LoVo (cell line): Measurements from ENCODE around the gene TP53BP1.
A peak's percentile ranks its signal among the peaks of the same experiment; 100 is the strongest.

Experiments used
- DNase-seq: peaks from one replicate; pipeline ENCODE4 v3.0.0-alpha.2; 2016; ENCODE audit warnings: low spot score

TP53BP1 gene

DNA sequence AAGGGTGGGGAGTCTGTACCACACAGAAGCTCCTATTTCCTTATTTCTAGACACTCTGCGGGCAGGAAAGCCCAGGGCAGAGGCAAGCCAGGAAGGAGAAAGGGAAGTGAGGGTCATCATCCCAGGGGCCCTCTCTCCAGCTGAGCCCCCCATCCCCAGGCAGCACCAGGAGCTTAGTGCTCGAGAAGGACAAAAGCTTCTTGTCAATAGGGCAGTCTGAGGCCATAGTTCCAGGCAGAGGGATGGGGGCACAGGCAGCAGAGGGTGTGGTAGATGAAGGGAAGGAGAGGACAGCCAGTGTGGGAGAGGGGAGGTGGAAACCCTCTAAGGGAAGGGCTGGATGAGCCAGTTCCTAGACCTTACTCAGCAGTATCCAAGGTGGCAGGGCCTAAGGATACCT is 27.2 kb upstream of the TP53BP1 start:
- DNase-seq, result no peak

DNA sequence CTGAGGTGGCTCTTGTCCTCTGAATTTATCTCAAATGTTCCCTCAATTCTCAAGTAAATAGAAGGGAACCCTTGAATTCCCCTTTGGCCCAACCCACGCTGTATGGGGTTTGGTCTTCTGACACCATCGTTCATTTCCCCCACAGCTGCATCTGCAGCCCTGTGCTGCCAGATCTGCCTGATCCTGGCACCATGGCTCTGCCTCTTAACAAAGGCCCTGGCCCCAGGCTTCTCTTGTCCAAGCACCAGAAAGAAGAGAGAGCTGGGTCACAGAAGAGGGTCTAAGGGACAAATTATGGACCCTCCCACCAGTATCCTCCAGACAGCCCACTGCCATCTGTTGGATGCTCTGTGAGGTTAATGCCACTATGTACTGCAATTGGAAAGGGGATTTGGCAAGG is 26.2 kb upstream of the TP53BP1 start:
- DNase-seq, result no peak

DNA sequence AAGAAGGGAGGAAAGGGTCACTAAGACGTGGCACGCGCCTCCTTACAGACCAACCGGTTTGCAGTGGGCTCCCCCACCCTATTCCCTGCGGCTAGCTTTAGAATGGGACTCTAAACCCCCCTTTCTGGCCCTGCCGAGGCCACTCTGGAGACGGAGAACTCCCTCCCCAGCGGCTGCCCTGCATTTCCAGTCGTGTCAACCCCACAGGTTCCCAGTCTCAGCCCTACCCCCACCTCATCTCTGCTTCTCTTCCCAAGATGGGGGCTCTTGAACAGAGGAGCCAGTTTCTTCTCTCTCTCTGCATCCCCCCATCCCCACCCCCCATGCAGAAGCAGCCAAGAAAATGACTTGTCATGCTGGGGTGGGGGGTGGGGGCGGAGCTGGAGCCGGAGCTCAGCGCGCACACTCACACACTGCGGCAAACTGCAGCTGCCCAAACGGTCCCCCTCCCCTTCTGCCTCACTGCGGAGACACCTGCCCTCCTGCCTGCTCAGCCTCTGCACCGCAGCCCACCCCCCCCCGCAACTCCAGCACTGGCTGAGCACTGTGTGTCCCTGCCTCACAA is 25.3 kb upstream of the TP53BP1 start:
- DNase-seq, result no peak

DNA sequence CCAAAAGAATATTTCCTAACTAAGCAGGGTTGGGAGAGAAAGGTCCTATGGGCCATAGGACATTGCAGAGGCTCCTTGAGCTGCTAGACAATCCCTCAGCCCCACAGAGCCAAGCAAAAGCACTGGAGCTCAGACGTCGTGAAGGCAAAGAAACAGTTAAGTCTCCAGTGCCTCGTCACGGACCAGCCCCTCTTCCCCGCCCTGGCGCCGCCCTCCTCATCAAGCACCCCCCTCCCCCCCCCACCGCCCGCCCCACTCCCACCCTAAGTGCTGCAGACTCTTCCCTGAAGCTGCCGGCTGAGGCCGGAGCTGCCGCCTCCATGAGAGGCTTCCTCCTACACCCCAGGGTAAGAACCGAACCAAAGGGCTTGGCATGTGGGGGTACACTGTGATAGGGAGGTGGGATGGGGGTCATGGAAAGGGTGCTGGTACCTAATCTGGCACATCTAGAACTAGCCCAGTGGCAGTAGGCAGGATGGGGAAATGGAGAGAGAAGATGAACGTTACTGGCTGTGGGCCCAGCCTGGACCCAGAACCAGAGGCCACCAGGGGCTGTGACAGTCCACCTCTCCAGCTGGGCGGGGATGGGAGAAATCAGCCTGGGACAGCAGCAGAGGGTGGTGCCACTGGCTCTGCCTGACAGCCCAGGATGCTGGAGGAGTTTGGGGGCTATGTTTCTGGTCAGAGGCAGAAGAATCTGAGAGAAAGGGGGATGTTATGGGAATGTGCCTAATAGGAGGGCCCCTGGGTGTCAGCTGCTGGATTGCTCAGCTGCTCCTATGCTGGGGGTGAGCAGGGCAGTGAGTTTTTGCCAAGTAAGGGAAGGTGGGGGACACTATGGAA is 24.6 kb upstream of the TP53BP1 start, which contains the start of gene MAP1A:
Gene MAP1A, plus strand, starts transcription at position 255 of the 843 bp plus-strand sequence. CDS start 3,866 bp downstream, outside the sequence.
- no peak for DNase-seq

GRCh38 chr15:43516801-43517353 is 23.9 kb upstream of the TP53BP1 start:
- no peak for DNase-seq

GRCh38 chr15:43516185-43516584 is 23.2 kb upstream of the TP53BP1 start:
- no peak for DNase-seq

- no peak for DNase-seq
Measured at GRCh38 chr15:43515741-43516140, 22.8 kb upstream of the TP53BP1 start.

- no peak for DNase-seq
Measured at GRCh38 chr15:43514241-43515057, 21.5 kb upstream of the TP53BP1 start.

DNA sequence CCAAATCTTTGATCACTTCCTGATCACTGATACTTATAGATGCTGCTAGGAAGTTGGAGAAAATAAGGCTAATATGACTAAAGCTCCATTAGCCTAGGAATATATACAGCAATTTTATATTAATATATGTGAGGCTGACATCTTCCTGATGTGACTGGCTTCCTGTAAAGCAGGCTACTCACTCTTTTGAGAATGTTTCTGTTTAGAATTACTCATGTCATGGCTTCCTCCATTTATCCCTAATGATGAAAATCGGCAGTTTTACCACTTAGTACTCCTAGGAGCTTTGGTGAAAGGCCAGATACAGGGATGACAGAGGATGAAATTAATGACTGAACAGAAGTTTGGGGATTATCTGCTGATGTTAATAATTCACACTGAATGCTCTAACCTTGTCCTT is 20.6 kb upstream of the TP53BP1 start:
- no peak for DNase-seq

DNA sequence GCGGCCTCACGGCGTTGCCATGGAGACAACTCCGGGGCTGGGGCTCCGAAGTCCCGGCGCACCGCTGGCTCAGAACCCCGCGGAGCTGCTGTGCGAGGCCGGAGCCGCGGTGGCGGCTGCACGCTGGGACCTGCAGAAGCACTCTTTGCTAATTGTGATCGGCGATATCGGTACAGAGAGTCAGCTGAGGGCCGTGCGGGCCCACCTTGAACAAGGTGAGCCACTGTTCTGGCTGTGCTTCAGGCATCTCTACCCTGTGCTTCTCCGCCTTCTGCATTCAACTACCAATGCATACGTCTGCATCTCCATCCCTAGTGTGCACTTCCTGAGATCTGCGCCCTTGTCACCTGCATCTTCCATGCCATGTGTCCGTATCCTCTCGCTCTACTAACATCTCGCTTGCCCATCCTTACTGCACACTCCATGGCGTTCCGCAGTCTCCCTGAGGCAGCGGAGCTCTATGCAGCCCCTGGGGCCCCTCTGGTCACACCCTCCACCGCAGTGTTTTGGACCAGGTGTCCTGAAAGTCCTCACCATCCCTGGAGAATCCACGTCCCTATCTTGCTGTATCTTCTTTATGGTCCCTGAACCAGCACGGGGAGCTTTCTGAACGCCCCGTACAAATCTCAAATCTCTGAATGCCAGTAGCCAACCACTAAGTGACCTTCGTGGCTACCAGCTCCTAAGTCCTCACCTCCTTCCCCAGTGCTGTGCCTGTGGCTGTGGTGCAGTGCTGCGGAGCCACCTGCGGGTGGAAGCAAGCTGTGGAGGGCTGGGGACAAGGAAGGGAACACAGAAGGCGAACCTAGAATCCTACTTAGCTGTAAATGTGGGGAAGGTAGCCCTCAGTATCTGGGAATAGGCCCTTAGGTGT is 18.3 kb upstream of the TP53BP1 start:
- DNase-seq, result peak; percentile 32

GRCh38 chr15:43510200-43511011 is 17.4 kb upstream of the TP53BP1 start:
- DNase-seq, result peak; percentile 99

- no peak for DNase-seq
Measured at GRCh38 chr15:43509660-43510199, 16.8 kb upstream of the TP53BP1 start.

GRCh38 chr15:43508991-43509659 is 16.2 kb upstream of the TP53BP1 start:
- no peak for DNase-seq

DNA sequence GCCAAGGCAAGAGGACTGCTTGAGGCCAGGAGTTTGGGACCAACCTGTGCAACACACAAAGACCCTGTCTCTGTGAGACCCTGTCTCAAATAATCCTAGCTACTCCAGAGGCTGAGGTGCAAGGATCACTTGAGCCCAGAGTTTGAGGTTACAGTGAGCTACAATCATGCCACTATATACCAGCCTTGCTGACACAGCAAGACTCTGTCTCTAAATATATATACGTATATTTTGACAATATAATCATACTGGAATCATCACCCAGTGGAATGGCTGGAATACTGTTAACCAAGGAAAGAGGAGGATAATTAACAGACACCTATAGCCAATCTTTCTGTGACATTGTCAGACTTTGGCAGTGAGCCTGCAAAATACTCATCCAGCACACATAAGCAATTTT is 15.5 kb upstream of the TP53BP1 start:
- DNase-seq, result no peak

- DNase-seq, result no peak
Measured at GRCh38 chr15:43505738-43506137, 12.8 kb upstream of the TP53BP1 start.

DNA sequence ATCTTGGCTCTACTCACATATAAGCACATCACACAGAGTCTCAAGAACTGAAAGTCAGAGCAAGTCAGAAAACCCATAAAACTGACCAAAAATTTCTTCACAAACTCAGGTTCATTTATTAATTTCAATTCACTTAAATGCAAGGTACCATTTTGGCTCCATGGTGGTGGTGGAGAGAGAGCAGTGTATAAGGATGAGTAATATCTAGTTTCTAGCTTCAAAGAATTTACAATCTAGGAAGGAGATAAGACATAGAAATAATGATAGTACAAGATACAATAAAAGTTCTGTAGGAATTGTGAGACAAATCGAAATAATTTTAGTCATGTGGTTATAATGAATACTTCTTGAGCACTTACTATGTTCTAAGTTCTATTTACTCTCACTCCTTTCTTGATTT is 6.7 kb upstream of the TP53BP1 start:
- DNase-seq, result no peak

- DNase-seq, result no peak
Measured at GRCh38 chr15:43498990-43499389, 6.0 kb upstream of the TP53BP1 start.

DNA sequence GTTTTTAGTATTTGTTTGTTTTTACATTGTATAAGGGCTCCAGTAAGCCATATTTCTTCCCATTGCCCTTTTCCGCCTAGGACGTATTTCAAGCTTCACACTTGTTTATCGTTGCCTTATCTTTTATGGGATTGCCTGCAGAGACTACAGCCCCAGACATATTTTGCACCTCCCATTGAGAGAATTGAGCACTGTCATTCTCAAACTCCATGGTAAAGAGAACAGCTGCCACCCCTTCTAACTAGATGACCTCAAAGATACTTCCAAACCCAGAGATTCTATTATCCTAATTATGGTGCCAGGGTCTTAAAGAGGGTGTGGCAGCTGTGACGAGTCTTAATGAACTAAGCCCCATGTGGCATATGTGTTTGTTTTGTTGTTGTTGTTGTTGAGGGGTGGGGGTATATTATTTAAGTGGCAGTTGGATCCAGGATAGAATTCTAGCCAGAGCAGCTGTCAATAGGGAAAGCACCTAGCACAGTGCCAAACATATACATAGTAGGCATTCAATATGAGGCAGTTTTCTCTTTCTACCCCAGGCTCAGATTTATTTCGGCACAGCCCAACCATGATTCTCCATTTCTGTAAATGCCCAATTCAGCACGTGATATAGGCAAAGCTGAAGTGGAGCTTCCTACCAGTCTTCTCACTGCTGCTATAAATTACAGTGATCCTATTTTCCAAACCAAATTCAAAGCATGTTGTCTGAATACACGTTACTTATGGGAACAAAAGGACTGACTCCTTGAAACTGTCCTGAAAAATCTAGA is 932 bp upstream of the TP53BP1 start:
- no peak for DNase-seq

GRCh38 chr15:43492266-43492665 is 690 bp downstream of the TP53BP1 start:
- no peak for DNase-seq
